Astrocyte of the spinal cord (primary cell): ENCODE measurements around the gene KCNIP2.
A peak's percentile ranks its signal among the peaks of the same experiment; 100 is the strongest.

Experiments
- DNase-seq: peaks from one replicate; pipeline ENCODE4 v3.0.0; 2011; ENCODE audit warnings: low read depth, low spot score
- H3K4me3 ChIP-seq: 2 replicates; pipeline ENCODE4 v1.5.1; 2011; ENCODE audit warnings: low read depth, mild to moderate bottlenecking, low read length, moderate library complexity
- in situ Hi-C: cut with HindIII; loops from 2 replicates; pipeline ENCODE4 v1.10.0; 2017; ENCODE audit warnings: low sequenced_read_pairs
- TF ChIP-seq, protein P1 (sequence below): IDR thresholded peaks from 2 replicates; pipeline ENCODE4 v1.5.1; 2012; ENCODE audit warnings: low read depth, mild to moderate bottlenecking, low read length, inconsistent platforms

Gene KCNIP2

GRCh38 chr10:101829561-101830315 is 13.9 kb downstream of the KCNIP2 start:
- TF ChIP-seq, protein P1, sequence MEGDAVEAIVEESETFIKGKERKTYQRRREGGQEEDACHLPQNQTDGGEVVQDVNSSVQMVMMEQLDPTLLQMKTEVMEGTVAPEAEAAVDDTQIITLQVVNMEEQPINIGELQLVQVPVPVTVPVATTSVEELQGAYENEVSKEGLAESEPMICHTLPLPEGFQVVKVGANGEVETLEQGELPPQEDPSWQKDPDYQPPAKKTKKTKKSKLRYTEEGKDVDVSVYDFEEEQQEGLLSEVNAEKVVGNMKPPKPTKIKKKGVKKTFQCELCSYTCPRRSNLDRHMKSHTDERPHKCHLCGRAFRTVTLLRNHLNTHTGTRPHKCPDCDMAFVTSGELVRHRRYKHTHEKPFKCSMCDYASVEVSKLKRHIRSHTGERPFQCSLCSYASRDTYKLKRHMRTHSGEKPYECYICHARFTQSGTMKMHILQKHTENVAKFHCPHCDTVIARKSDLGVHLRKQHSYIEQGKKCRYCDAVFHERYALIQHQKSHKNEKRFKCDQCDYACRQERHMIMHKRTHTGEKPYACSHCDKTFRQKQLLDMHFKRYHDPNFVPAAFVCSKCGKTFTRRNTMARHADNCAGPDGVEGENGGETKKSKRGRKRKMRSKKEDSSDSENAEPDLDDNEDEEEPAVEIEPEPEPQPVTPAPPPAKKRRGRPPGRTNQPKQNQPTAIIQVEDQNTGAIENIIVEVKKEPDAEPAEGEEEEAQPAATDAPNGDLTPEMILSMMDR: no peak
- in situ Hi-C loops: no loop called here
- DNase-seq: no peak
- H3K4me3 ChIP-seq: peak overlapping the region; percentile 45

- peak overlapping the region; percentile 22 for H3K4me3 ChIP-seq
- DNase-seq: no peak
- TF ChIP-seq, protein P1: no peak
- in situ Hi-C loops: no loop called here
Measured at GRCh38 chr10:101828766-101829551, 14.6 kb downstream of the KCNIP2 start.

DNA sequence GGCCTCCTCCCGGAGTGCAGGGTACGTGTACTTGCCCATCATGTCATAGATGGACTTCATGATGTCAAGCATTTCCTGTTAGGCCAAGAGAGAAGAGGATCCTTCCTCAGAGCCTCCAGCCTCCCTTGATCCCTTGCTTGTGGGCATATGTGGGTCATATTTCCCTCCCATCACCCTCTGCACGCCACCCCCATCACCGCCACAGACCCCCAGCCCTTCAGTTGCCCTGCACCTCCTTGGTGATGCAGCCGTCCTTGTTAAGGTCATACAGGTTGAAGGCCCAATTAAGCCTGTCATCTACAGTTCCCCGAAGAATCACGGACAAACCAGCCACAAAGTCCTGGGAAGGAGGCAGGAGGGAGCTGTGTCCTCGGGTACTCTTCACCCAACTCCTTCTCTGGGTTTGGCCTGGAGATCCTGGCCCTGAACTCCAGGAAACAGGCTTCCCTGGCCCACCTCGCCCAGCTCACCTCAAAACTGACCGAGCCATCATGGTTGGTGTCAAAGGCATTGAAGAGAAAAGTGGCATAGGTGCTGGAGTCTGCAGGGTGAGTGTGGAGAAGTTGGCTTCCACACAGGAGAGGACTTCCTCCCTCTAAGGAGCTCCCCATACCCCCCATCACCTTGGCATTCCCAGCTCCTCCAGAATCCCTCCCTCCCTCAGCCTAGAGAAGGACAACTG is 15.5 kb downstream of the KCNIP2 start:
- TF ChIP-seq, protein P1: no peak
- no peak overlapping the region for H3K4me3 ChIP-seq
- in situ Hi-C loops: no loop called here
- no peak for DNase-seq

GRCh38 chr10:101826852-101827434 is 16.7 kb downstream of the KCNIP2 start:
- DNase-seq: no peak
- H3K4me3 ChIP-seq: no peak overlapping the region
- TF ChIP-seq, protein P1: no peak
- in situ Hi-C loops: no loop called here

GRCh38 chr10:101824736-101825135 is 18.9 kb downstream of the KCNIP2 start:
- TF ChIP-seq, protein P1: no peak
- DNase-seq: no peak
- H3K4me3 ChIP-seq: no peak overlapping the region
- in situ Hi-C loops: no loop called here
